ENCODE results near the gene C1QTNF1. TPM values are rescaled to one million over a fixed set of nuclear protein-coding genes. Genes with fewer than 3 reads are reported as not detected.

Gene C1QTNF1
- total RNA-seq, 3 donors from 2014 or later (not counting 1 experiment from before 2014, with no cell fraction given): 0.20 to 0.28 TPM; not detected in 1

DNA sequence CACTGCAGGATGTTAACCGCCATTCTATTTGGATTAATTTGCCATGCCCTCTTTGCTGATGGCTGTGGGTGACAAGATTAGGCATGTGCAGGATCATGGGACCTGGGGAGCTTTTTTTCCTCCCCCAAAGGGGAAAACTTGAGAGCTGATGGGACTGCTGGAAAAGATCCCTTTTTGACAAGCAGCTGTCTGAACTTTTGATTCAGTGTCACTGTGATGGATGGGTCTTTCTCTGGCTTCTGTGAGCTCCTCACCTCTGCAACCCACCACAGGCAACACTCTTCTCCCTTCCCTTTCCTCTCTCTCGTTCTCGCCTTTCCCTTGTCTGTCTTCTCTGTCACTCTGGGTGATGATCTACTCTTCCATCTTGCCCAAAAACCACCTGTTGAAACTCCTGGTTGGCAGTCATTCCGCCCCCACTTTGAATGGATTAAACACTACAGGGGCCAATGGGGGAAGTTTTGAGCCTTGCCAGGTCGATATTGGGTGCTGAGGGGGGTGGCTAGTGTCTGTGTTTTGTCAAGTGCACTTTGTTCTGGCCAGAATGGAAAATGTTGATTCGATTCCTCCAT, 11.3 kb upstream of the C1QTNF1 start:
- Mint-ChIP-seq H3K27me3 (ENCODE audit: low read depth in 2 of 2) (peaks cover 9% of the 10 kb centered on the region in 2 donors), H3K27ac (no peak overlapping the region), H3K9me3 (no peaks in the 10 kb centered on the region), H3K36me3 (no peaks in the 10 kb centered on the region), H3K4me1 (peaks cover 15 to 22% of the 10 kb centered on the region in 2 donors), H3K4me3 (no peak overlapping the region)
- TF ChIP-seq, protein P1, sequence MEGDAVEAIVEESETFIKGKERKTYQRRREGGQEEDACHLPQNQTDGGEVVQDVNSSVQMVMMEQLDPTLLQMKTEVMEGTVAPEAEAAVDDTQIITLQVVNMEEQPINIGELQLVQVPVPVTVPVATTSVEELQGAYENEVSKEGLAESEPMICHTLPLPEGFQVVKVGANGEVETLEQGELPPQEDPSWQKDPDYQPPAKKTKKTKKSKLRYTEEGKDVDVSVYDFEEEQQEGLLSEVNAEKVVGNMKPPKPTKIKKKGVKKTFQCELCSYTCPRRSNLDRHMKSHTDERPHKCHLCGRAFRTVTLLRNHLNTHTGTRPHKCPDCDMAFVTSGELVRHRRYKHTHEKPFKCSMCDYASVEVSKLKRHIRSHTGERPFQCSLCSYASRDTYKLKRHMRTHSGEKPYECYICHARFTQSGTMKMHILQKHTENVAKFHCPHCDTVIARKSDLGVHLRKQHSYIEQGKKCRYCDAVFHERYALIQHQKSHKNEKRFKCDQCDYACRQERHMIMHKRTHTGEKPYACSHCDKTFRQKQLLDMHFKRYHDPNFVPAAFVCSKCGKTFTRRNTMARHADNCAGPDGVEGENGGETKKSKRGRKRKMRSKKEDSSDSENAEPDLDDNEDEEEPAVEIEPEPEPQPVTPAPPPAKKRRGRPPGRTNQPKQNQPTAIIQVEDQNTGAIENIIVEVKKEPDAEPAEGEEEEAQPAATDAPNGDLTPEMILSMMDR (IDR thresholded peaks at IDR 0.05): no peak
- no peaks in the 10 kb centered on the region for H3K36me3 ChIP-seq (ENCODE audit: control insufficient read depth, insufficient read depth, low read length)
- H3K27me3 ChIP-seq (ENCODE audit: control insufficient read depth, insufficient read depth, low read length): no peaks in the 10 kb centered on the region
- intact Hi-C loops (cut with micrococcal nuclease): no loop called here
- peaks cover 23% of the 10 kb centered on the region for H3K4me1 ChIP-seq (ENCODE audit: control insufficient read depth, insufficient read depth, low read length)
- 81% methylated on average over 6 of the region's 6 CpGs for WGBS (ENCODE audit: insufficient coverage)
- H3K27ac ChIP-seq (ENCODE audit: low read length): no peak overlapping the region
- H3K4me3 ChIP-seq (ENCODE audit: low read length): no peak overlapping the region
- H3K9me3 ChIP-seq (ENCODE audit: control insufficient read depth, insufficient read depth, low read length): no peaks in the 10 kb centered on the region
- DNase-seq (no peak), ATAC-seq (no peak)

DNA sequence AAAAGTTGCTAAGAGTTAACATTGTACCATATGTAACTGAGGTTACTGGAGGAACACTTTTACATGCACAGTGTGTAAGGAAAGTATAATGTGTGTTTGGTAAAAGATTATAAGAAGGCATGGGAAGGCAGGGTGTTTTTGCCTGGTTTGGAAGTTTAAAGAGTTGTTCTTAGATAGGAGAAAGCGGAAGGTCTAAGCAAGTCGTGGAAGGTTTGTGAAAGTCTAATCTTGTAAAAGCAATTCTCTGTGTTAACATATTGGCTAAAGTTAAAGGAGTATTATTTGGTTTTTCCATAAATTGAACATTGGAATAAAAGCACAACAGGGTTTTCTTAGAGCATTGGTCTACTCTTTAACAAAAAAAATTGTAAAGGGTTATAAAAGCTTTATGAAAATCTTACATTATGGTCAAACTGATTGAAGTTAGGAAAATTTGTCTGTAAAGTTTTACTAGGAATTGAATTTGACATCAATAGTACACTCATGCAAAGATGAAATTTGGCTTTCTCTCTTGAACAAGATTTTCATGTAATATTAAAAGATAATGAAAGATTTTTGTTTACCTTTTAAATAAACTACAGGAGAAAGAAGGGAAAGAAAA, 9.7 kb upstream of the C1QTNF1 start:
- Mint-ChIP-seq H3K36me3 (no peaks in the 10 kb centered on the region), H3K27me3 (ENCODE audit: low read depth in 2 of 2) (peaks cover 9 to 12% of the 10 kb centered on the region in 2 donors), H3K4me1 (peaks cover 0 to 5% of the 10 kb centered on the region in 2 donors), H3K9me3 (no peaks in the 10 kb centered on the region), H3K27ac (no peak overlapping the region), H3K4me3 (no peak overlapping the region)
- intact Hi-C loops (cut with micrococcal nuclease): no loop called here
- Histone ChIP-seq H3K4me1 (ENCODE audit: control insufficient read depth, insufficient read depth, low read length) (peaks cover 7% of the 10 kb centered on the region), H3K9me3 (ENCODE audit: control insufficient read depth, insufficient read depth, low read length) (no peaks in the 10 kb centered on the region), H3K27me3 (ENCODE audit: control insufficient read depth, insufficient read depth, low read length) (no peaks in the 10 kb centered on the region), H3K36me3 (ENCODE audit: control insufficient read depth, insufficient read depth, low read length) (no peaks in the 10 kb centered on the region), H3K4me3 (ENCODE audit: low read length) (no peak overlapping the region), H3K27ac (ENCODE audit: low read length) (no peak overlapping the region)
- ATAC-seq: no peak
- TF ChIP-seq, protein P1 (IDR thresholded peaks at IDR 0.05): no peak
- WGBS (ENCODE audit: insufficient coverage): 91% methylated on average over 2 of the region's 2 CpGs
- no peak for DNase-seq

DNA sequence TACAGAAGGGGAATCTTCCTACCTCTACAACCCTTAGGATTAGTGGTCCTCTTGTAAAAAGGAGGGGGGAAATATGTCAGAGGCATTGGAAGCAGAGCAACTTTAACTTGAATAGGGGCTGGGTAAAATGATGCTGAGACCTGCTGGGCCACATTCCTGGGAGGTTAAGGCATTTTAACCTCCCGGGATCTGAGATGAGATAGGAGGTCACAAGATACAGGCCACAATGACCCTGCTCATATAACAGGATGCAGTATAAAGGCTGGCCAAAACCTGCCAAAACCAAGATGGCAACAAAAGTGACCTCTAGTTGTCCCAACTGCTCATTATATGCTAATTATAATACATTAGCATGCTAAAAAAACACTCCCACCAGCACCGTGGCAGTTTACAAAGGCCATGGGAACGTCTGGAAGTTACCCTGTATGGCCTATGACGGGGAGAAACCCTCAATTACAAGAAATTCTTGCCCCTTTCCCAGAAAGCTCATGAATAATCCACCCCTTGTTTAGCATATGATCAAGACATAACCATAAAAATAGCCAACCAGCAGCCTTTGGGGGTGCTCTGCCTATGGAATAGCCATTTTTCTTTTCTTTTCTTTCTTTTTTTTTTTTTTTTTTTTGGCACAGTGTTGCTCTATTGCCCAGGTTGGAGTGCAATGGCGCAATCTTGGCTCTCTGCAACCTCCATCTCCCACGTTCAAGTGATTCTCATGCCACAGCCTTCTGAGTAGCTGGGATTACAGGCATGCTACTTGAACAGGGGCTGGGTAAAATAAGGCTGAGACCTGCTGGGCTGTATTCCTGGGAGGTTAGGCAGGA, 6.2 kb upstream of the C1QTNF1 start:
- Histone ChIP-seq H3K4me3 (ENCODE audit: low read length) (no peak overlapping the region), H3K27ac (ENCODE audit: low read length) (no peak overlapping the region), H3K27me3 (ENCODE audit: control insufficient read depth, insufficient read depth, low read length) (no peaks in the 10 kb centered on the region), H3K4me1 (ENCODE audit: control insufficient read depth, insufficient read depth, low read length) (no peaks in the 10 kb centered on the region), H3K9me3 (ENCODE audit: control insufficient read depth, insufficient read depth, low read length) (no peaks in the 10 kb centered on the region), H3K36me3 (ENCODE audit: control insufficient read depth, insufficient read depth, low read length) (no peaks in the 10 kb centered on the region)
- DNase-seq (no peak), ATAC-seq (no peak)
- TF ChIP-seq, protein P1 (IDR thresholded peaks at IDR 0.05): no peak
- no peak overlapping the region for H3K27ac Mint-ChIP-seq
- H3K27me3 Mint-ChIP-seq (ENCODE audit: low read depth in 2 of 2): peaks cover 10 to 23% of the 10 kb centered on the region in 2 donors
- H3K36me3 Mint-ChIP-seq: no peaks in the 10 kb centered on the region
- WGBS (ENCODE audit: insufficient coverage): 85% methylated on average over 6 of the region's 6 CpGs
- H3K4me1 Mint-ChIP-seq: no peaks in the 10 kb centered on the region
- H3K9me3 Mint-ChIP-seq: no peaks in the 10 kb centered on the region
- intact Hi-C loops (cut with micrococcal nuclease): no loop called here
- no peak overlapping the region for H3K4me3 Mint-ChIP-seq
